HG02798 (cell line): ENCODE measurements around the gene CARM1.

Source experiments
- ATAC-seq: cut with Tn5 transposase; IDR thresholded peaks from one replicate; pipeline ENCODE4 v1.9.1; 2021; ENCODE audit warnings: mild to moderate bottlenecking; ENCODE audit not compliant: unreplicated experiment, poor library complexity

The CARM1 gene

DNA sequence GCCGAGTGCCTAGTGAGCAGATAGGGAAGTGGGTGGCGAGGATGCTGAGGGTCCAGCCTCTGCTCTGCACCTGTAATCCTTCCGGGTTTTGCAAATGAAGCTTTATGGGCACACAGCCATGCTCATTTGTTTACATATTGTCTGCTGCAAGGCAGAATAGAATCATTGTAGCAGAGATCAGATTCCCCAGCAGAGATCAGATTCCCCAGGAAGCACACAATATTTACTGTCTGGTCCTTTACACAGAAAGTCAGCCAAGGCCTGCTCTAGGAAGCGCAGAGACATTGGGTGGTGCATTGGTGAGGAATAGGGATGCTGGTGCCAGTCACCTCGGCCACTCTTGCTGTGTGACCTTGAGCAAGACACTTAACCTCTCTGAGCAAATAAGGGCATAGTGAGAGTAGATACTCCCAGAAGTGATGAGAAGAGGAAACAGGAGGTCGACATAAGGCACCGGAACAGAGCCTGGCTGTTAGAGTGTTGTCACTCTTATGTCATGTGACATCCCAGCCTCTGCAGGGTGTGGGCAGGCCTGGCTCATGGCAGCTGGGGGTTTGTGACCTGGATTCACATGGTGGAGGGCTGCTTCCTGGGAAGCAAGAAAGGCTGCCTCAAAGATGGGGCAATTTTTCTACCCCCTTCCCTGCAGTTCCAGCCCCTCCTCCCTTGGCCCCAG lies 25.6 kb downstream of the CARM1 start:
- ATAC-seq = no peak

DNA sequence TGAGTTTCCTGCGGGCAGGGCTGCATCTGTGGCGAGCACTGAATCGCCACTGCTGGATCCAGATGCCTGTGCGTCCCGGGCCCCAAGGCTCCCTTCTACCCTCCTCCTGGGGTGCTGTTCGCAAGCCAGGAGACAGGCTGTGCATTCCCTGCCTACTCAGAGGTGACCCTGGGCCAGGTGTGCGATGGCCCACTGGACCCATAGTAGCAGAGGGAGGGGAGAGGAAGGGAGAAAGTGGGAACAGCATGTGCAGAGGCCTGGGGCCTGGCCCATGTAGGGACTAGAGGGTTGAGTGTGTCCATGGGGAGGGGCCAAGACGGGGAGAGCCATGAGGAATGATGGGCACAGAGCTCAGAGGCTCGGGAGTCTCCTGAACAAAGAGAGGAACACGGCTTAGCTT lies 27.3 kb downstream of the CARM1 start:
- ATAC-seq = no peak

DNA sequence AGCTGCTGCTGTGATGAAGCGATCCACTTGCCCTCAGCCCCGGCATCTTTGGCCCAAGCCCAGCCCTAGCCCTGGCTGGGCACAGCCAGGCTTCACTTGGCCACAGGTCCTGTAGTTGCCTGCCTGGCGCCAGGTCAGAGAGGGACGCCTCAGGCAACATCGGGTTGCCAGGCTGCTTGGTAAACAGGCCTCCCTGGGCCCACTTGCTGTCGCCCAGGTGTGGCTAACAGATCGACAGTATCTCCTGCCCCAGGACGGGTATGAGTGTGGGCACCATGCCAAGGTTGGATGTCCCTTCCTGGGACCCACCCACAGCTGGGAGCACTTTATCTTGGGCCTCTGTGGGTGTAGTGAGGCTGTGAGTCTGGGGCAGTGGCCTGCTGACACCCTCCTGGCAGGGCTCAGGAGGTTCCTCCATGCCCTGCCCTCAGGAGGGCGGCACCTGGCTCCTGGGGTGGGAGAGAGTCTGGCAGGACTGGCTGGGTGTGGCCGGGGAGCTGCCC lies 27.8 kb downstream of the CARM1 start:
- no peak for ATAC-seq

DNA sequence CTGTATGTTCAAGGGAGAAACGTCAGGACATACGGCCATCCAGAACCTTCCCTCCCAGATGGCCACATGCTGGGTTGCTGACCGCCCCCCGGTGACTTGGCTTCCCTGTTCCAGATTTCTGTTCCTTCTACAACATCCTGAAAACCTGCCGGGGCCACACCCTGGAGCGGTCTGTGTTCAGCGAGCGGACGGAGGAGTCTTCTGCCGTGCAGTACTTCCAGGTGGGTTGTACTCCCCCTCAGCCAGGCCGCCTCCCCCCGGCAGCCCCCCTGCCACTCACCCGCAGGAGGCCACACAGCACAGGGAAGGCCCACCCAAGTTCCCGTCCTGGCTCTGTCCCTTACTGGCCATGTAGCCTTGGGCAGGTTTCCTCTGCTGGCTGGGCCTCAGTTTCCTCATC lies 36.6 kb downstream of the CARM1 start:
- no peak for ATAC-seq

DNA sequence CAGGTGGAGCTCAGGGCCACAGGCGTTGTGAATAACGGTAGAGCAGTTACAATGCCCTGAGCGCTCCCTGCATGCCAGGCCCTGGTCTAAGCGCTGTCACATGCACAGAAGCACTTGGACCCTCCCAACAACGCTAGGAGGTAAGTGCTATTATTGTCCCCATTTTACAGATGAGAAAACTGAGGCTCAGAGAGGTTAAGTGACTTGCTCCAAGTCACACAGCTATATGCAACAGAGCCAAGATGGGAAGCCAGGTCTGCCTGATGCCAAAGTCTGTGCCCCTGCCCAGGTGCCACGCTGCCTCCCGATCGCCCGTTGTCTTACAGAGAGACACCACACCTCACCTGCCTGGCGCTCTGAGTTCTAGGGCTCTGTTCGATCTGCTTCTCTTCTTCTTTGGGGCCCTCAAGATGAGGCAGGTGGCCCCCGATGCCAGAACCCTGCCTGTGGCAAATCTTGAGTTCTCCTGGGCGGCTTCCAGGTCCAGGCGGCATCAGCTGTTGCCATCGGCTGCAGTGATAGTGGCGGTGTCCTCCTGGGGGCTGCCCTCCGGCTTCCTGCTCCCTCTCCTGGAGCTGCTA lies 37.1 kb downstream of the CARM1 start:
- ATAC-seq = no peak

DNA sequence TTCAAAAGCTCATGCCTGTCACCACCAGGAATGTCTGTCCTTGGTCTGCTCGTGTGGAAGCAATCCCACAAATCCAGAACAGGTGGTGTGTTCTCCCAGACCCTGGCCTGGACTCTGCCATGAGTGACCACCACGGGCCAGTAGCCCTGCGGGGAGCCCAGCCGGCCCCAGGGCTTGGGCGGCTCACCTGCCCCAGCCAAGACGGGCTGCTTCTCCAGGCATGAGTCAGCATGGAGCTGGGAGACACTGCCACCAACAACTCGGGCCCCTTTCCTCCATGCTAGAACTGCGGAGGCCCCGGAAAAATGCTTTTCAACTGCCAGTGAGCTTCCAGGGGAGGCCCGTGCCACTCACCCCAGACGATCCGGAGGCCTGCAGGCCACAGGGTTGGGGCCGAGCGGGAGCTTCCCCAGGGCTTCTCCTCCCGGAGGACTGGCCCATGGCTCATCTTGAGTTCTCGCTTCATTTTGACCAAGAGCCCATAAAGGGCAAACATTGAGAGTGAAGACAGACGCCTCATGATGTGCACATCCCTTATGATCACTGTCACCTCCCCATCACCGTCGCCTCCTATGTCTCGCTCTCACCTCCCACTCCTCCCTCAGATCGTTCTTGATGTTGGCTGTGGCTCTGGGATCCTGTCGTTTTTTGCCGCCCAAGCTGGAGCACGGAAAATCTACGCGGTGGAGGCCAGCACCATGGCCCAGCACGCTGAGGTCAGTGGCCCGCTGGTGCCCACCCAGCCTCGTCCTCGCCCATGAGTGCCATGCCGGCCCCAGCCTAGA lies 40.4 kb downstream of the CARM1 start:
- no peak for ATAC-seq

DNA sequence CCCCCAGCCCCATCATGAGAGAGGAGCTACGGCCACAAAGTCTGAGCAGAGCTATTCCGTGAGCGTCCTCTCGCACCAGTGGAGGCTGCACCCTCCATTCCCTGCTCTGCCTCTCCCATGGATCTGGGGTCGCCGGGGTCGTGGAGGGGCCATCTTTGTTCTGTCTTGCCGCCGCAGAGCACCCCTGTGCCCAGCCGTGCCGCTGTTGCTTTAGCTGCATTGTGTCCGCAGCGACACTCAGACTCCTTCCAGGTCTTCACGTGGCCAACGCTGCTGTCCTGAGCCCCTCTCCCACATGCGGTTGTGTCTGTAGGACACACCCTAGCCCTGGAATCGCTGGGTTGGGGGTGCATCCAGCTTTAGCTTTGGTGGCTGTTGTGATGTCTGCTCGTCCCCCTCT lies 41.3 kb downstream of the CARM1 start:
- no peak for ATAC-seq

DNA sequence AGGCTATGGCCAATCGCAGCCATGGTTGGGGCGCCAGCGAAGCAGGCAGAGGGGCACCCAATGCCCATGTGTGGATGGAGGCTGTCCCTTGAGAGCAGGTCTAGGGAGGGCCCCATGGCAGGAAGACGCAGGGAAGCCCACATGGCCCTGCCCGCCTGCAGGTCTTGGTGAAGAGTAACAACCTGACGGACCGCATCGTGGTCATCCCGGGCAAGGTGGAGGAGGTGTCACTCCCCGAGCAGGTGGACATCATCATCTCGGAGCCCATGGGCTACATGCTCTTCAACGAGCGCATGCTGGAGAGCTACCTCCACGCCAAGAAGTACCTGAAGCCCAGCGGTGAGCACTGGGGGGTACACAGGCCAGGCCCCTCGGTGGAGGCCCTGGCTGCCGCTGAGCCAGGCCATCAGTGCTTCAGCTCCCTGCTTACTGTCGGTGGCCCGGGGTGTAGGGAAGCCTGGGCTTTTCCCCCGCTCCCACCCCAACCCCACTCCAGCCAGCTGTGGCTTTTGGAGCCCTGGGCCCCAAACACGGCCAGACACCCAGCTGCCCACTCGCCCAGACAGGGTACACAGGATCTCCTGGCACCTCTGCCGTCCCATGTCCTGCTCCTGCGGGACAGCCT lies 42.5 kb downstream of the CARM1 start:
- ATAC-seq = no peak

DNA sequence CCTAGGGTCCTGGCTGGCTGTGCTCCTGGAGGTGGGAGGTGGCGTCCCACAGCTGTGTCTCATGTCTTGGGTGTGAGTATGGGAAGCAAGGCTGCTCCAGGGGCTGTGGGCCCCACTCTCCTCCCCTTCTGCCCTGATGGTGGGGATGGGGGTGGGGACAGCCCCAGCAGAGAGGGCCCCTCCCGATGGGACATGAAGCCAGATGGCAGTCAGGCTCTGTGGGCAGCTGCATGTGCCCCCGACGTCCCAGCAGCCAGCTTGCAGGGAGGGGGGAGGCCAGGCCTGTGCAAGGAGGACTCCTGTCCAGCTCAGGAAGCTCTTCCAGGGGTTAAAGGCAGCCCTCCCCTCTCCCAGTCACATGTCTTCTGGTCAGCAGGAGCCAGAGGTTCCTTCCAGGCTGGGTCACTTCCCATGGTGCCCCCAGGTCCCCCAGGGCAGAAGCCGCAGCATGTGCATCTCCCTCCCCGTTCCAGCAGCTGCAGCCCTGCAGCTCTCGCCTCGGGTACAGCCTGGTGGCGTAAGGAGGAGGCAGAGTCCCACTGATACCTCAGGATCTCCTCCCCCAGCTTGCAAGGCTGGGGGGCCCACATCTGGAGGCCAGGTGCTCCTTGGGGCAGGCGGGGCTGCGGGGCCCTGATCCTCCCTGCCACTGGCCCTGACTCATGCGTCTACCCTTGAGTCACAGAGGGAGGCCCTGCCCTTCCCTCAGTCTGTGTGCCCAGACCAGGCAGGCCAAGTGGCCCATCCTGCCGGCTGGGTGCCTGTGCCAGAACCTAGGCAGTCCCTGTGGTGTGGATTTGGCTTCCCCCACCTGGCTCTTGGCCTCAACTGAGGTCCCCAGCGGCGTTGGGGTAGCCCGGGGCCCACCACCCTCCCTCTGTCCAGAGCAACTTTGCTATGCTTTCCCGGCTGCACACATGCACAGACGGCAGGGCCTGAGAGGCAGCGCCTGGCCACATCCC lies 44.1 kb downstream of the CARM1 start:
- no peak for ATAC-seq

DNA sequence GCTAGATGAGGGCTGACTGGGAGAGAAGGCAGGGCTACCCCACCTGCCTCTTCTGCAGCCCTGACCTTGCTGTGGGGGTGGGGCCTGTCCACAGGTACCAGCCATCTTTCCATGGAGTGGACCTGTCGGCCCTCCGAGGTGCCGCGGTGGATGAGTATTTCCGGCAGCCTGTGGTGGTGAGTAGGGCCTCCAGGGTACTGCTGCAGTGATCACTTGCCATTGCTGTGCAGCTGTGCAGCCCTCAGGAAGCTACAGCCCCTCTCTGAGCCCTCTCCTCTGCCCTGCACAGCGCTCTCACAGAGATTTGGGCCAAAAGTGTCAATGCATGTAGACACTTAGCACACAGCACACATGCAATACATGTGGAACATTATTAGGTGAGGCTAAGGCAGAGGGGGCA lies 45.2 kb downstream of the CARM1 start:
- ATAC-seq = no peak

DNA sequence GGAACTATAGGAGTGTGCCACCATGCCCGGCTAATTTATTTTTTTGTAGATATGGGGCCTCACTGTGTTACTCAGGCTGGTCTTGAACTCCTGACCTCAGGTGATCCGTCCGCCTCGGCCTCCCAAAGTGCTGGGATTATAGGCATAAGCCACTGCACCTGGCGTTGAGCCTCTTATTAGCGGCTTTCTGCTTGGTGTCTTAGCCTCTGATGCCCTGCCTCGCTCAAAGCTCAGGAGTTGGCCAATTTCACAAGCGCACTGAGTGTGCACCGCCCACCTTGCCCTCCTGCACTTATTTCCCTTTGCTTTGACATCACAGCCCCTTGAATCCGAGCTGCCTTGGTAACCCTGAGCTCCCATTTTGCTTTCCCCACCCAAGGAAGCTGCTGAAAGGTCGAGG lies 47.0 kb downstream of the CARM1 start:
- ATAC-seq = no peak

DNA sequence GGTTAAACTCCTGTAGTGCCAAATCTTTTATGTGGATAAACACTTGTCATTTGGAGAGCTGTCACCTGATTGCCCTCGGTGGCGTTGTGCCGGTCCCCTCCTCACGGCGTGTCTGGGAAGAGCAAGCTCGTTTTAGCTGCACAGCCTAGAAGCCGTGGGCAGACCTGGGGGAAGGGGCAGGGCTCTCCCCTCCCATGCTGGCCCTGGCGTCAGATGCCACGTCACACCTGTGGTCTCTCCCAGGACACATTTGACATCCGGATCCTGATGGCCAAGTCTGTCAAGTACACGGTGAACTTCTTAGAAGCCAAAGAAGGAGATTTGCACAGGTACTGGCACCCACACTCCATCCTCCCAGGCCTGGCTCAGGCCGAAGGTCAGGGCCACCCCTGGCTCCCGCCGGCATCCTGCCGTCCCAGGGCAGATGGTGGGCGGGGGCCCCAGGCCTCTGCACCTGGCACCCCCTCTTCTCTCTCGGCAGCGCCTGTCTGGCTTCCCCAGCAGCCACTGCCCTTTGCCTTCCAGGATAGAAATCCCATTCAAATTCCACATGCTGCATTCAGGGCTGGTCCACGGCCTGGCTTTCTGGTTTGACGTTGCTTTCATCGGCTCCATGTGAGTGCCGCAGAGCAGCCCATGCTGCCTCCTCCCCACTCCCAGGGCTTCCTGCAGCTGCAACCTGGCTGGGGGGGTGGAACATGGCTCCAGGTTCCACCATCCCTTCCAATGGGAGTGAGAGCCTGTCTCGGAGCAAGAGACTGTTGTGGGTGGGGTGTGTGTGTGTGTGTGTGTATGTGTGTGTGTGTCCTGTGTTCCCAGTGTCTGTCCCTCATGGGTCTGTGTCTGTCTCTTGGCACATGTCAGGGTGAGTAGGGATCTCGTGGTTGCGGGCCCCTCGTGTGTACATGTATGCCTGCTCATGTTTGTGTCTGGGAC lies 48.3 kb downstream of the CARM1 start:
- ATAC-seq = no peak

DNA sequence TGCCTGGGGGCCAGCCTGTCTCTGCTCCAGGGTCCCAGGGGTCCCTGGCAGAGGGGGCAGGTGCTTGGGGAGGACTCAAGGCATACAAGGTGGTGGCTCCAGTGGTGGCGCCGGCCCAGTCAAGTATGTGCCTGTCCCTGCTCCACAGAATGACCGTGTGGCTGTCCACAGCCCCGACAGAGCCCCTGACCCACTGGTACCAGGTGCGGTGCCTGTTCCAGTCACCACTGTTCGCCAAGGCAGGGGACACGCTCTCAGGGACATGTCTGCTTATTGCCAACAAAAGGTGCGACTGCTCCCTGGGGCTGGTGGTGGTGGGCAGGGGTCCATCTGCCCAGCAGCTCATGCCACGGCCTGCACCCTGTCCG lies 48.9 kb downstream of the CARM1 start:
- ATAC-seq = no peak

DNA sequence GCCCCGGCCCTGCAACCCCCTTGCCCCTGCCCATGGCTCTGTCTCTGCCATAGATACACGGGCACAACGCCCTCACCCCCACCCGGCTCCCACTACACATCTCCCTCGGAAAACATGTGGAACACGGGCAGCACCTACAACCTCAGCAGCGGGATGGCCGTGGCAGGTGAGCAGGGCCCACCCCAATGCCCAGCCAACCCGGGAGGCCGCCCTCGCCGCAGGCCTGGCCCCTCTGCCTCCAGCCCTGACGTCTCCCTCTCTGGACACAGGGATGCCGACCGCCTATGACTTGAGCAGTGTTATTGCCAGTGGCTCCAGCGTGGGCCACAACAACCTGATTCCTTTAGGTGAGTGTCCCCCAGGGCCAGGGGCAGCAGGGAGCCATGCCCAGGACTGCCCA lies 49.4 kb downstream of the CARM1 start:
- no peak for ATAC-seq

DNA sequence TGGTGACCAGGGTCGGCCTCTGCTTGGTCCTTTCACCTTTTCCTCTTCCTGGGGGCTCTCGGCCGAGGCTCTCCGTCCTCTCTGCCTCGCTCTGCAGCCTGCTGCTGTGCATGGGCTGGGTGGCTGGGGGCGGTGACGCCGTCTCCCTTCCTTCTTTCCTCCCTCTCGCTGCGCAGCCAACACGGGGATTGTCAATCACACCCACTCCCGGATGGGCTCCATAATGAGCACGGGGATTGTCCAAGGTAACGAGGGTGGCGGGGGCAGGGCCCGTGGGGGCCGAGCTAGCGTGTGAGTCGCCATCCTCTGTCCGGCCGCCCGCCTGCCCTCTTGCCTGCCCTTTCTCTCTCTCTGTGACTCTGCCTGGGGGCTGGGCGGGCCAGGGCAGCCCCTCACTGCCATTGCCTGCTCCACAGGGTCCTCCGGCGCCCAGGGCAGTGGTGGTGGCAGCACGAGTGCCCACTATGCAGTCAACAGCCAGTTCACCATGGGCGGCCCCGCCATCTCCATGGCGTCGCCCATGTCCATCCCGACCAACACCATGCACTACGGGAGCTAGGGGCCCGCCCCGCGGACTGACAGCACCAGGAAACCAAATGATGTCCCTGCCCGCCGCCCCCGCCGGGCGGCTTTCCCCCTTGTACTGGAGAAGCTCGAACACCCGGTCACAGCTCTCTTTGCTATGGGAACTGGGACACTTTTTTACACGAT lies 50.0 kb downstream of the CARM1 start:
- ATAC-seq = no peak

DNA sequence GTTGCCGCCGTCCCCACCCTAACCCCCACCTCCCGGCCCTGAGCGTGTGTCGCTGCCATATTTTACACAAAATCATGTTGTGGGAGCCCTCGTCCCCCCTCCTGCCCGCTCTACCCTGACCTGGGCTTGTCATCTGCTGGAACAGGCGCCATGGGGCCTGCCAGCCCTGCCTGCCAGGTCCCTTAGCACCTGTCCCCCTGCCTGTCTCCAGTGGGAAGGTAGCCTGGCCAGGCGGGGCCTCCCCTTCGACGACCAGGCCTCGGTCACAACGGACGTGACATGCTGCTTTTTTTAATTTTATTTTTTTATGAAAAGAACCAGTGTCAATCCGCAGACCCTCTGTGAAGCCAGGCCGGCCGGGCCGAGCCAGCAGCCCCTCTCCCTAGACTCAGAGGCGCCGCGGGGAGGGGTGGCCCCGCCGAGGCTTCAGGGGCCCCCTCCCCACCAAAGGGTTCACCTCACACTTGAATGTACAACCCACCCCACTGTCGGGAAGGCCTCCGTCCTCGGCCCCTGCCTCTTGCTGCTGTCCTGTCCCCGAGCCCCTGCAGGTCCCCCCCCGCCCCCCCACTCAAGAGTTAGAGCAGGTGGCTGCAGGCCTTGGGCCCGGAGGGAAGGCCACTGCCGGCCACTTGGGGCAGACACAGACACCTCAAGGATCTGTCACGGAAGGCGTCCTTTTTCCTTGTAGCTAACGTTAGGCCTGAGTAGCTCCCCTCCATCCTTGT lies 50.7 kb downstream of the CARM1 start:
- no peak for ATAC-seq

DNA sequence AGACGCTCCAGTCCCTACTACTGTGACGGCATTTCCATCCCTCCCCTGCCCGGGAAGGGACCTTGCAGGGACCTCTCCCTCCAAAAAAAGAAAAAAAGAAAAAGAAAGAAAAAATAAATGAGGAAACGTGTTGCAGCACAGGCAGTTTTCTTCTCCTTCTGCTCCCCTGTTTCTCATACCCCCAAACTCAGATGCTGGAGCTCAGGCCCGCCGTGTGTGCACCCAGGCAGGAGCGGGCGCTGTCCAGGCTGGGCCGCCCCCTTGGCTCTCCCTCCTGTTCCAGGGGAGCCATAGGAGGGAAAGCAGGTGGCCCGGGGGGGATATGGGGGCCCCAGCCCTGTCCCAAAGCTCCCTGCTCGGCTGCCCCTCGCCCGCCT lies 51.3 kb downstream of the CARM1 start:
- ATAC-seq = no peak
